SW480 (cell line): ENCODE measurements around the gene LMF1.
"Not testable (repeated sequence)": the region's sequence is repeated elsewhere in the genome, so short reads cannot be mapped to it uniquely, and the experiment has no call there.

Source experiments
- DNase-seq: peaks from one replicate; pipeline ENCODE4 v3.0.0-alpha.2; 2016; ENCODE audit warnings: low spot score

Gene LMF1

DNA sequence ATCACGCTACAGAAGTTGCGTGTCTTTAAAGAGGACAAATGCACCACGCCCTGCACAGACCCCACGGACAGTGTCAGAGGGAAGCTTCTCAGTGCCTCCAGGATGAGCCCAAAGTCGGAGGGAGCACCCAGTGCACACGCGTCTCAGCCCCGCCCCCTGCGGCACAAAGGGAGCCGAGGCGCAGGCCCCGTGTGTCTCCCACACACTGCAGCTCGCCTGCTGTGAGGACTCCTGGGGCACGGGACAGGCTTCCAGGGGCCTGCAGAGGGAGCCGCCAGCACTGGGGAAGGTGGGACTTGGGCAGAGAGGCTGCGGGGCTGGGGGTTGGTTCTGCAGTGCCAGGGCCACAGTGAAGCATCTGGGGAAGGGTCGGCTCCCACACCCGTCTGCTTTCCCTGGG is 77.4 kb downstream of the LMF1 start:
- DNase-seq: peak; percentile 3

DNA sequence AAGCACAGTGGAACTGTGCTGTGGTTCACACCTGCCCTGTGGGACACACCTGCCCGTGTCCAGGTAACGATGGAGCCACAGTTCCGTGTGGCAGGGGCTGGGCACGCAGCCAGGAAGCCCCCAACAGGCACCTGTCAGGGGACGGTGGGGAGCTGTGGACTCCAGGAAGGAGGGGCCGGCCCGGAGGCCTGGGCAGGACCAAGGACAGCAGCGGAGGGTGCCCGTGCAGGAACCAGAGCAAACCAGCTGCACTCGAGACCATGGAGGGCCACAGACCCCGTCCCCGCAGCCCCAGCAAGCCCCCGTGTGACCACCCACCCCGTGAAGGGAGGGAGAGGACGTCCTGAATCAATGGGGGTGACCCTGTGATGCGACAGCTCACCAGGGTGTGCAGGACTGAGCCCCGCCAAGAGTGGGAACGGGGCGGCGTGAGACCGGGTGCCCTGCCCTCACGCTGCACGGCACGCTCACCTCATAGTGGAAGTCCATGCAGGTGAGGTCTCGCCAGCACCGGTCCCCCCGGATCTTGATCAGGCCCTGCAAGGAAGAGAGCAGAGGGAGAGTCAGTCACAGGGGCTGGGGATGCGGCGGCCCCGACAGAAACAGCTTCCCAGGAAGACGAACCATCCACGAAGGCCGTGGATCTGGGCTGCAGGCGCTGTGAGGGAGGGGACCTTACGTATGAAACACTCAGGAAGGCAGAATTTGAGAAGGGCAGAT is 78.1 kb downstream of the LMF1 start:
- no peak for DNase-seq

DNA sequence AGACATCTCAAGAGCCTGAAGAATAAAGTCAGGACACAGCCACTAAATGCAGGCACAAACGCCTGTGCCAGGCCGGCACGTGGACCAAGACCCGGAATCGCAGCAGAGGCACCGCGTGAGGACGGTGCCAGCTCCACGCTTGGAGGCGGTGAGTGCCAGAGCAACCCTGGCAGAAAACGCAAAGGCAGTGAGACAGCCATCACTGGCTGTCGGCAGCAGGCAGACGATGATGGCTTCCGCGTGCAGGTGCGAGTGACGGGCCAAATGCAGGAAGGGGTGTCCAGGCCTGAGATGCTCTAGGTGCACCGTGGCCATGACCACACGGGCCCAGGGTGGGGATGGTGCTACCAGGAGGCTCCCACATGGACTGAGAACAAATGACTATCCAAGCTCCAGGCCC is 78.8 kb downstream of the LMF1 start:
- no peak for DNase-seq

DNA sequence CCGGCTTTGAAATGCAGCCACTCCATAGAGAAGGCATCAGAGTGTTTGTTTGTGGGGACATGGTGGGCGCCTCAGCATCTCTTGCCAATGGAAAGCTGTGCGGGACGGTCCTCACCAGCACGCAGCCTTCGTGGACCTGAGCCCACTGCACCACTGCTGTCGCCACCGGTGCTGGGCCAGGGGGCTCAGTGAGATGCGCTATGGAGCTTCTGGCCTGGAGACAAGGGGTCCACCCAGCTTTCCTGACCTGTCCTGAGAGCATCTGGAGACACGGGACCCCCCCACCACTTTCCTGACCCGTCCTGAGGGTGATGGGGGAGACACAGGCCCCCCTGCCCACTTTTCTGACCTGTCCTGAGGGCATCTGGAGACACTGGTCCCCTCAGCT is 79.4 kb downstream of the LMF1 start:
- no peak for DNase-seq

DNA sequence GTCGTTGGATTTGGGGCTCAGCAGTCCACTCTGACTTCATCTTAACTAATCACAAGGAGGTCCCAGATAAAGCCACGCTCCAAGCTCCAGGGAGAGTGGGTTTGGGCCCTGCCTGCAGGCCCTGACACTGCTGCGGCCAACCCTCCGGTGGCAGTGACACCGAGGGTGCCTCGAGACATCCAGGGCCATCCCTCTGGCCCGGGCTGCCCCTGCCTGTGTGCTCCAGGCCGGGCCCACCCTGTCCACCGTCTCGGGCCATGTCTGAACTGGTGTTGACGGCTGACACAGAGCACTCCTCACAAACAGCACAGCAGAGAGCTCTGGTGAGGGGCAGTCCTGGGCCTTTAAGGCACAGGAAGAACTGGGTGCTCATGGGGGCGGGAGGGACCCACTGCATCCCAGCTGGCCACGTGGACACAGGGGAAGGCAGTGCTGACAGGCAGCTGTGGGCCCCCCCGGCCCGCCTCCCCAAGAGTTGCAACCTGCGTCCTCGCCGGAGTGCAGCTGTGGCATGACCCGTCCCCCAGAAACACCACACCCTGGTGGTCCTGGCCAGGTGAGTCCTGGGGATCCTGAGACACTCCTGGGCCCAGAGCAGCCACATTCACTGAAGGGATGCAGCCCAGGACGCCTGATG is 80.0 kb downstream of the LMF1 start:
- DNase-seq: no peak

DNA sequence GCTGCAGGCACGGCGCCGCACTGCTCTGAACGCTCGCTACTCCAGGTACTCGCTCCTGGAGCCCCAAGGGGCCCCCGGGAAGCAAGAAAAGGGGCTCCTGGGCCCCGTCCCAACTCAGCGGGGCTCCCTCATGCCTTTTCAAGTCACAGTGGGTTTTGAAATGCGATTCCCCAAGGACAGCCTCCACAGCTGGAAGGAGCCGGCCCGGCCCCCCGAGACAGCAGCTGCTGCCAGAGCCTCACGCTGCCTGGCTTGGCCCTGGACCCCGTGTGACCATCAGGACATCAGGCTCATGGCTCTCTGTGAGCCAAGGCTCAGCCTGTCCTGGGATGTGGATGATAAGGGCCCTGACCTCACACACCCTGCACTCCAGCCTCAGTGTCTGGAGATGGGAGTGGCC is 80.6 kb downstream of the LMF1 start:
- DNase-seq: no peak

DNA sequence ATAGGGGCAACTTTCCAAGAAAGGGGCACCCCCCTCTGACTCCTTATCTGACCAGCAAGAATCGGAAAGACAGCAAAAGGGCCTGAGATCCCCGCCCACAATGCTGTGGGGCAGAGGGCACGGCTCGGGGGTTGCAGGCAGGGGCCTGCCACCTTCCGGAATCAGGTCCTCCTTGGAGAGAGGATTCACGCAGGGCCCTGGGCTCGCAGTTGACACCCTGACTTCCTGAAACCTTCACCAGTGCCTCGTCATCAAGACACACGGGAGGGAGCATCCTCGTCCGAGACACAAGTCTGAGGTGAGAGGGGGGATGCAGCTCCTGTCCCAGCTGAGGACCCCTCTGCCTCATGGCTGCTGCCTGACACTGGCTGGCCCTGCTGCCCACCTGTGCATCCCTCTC is 81.2 kb downstream of the LMF1 start:
- no peak for DNase-seq

DNA sequence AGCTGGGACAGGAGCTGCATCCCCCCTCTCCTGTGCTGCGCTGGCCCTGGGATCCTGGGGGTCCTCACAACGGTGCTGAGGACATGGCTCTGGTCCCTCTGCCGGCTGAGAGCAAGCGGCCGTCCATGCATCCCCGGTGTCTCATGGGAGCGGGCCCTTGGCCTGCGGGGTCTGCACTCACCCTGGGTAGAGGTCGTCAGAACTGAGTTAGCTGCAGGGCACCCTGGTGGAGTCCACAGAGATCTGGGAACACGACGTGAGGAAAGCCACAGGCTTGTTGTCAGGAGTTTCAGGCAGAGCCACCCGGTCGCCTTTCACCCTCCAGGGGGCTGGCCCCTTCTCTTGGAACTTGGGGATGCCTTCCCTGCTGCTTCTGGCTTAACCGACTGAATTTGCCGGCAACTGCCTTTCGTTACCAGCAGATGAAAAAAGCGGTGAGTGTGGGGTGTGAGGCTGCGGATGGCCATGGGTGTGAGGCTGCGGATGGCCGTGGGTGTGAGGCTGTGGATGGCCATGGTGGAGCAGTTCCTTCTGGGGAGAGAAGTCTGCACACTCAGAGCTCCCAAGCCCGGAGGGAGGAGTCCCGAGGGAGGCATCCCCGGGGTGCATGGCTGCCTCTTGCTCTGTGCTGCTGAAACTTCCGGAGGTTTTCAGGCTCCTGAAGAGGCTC is 81.7 kb downstream of the LMF1 start:
- DNase-seq: no peak

DNA sequence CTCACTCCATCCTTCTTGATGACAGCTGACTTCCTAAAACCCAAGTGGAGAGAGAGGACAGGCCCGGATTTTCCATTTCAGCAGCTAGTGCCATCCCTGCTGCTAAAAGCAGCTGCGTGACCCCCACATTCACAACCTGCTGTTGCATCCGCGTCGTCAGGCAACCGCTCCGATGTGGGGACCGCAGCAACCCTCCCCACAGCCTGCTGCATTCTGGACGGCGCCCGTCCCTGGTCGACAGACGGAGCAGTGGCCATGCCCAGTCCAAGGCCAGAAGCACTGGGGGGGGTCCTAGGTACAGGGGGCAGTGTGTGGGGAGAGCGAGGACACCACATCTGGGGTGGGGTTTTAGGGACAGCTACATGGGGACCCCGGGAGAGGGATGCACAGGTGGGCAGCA is 82.3 kb downstream of the LMF1 start:
- DNase-seq: not testable (repeated sequence)

DNA sequence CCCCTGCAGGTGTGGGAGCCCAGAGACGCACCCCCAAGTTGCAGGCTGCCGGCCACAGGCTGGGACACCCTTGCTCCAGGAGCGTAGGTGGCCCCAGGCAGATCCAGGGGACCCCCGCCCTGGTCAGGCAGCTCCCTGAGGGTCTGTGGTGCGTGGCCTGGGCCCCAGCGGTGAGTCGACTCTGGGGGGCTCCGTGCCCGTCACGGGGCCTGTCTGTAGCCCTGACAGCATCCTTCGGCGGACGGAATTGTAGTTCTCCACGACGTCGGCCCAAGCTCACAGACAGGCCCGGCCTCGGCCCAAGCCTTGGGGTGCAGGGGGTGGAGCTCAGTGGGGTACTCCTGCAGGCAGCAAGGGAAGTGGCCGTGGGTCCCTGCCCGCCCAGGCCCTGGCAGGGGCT is 82.9 kb downstream of the LMF1 start:
- no peak for DNase-seq

DNA sequence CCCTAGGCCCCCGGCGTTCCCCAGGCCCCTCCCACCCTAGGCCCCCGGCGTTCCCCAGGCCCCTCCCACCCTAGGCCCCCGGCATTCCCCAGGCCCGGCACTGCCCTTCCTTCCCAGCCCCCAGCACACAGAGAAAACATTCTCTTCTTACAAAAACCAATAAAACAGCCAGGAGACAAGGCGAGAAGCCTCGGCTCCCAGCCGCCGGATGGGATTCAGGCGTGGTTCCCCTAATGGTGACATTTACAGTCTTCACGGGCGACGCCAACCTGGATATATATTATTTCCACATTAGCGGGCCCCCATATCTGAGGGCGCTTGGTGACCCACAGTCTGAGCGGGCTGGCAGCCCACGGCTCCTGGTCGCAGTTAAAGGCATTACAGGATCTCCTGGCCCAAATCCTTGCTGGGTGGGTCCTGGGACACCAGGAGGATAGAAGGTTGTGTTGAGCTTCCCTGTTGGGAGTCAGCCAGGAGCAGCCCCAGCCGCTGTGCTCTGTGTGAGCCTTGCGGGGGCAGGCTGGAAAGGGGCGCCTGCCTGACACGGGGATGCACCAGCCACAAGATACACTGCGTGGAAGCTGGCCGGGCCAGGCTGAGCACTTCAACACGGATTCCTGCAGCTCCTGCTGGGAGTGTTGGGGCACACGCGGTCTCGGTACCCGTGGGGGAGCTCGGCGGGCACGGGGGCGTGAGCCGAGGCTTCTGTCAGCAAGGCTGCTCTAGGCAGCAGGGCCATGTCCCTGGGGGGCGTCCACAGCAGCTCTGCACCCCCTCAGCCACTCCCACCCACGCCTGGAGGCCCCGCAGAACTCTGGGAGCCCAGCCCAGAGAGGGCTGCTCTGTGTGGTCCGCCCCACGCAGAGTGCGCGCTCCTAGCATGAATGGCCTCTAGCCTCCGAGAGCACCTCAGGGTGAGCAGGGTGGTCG is 83.7 kb downstream of the LMF1 start:
- no peak for DNase-seq

DNA sequence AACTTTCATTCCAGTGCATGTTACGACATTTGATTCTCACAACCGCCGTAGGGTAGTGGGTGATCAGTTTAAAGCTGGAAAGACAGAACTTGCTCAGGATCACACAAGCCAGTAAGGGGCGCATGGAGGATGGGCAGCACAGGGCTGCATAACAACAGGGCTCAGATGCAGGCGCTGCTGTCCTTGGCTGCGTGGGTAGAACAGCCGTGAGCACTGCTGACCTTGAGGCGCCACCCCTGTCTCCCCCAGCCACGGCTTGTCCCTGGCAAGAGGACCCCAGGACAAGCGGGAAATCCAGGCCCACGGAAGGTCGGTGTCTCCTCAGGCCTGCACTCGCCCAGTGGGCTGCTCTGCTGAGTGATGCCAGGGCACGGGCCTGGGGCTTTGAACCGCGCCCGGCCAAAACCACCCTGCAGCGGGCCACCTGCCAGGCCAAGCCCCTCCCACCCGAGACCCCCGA is 84.7 kb downstream of the LMF1 start:
- no peak for DNase-seq

DNA sequence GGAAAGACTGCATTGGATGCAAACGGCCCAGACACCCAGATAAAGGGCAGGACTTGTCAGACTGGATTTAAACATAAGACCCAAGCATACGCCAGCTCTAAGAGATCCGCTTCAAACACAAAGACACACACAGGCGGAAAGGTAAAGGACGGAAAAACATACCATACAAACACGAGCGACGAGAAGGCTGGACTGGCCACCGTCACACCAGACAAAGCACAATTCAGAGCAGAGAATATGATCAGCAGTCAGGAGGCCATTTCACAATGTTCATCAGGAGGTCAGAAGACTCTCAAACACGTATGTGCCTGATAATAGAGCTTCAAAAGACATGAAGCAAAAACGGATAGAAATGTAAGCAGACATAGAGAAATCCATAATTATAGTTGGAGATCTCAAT is 85.4 kb downstream of the LMF1 start:
- no peak for DNase-seq

DNA sequence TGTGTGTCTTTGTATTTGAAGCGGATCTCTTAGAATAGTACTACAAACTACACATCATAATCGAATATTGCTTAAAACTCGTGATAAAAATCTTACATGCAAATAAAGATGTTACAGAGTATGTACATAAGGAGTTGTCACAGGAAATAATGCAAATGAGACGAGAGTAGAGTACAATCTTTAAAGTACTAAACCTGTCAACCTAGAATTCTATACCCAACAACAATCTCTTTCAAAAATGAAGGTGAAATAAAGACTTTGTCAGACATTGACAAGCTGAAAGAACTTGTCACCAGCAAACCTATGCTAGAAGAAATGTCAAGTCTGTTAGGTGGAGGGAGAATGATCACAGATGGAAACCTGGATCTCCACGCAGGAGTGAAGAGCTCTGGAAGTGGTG is 86.6 kb downstream of the LMF1 start:
- DNase-seq: no peak

DNA sequence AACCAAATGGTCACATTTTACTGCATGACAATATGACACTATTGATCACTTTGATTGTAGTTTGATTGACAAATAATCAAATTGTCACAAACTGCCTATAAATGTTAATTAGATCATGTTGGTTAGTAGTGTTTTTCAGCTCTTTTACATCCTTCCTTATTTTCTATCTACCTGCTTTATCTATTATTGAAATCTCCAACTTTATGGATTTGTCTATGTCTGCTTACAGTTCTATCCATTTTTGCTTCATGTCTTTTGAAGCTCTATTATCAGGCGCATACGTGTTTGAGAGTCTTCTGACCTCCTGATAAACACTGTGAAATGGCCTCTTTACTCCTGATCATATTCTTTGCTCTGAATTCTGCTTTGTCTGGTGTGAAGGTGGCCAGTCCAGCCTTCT is 87.0 kb downstream of the LMF1 start:
- DNase-seq: no peak

DNA sequence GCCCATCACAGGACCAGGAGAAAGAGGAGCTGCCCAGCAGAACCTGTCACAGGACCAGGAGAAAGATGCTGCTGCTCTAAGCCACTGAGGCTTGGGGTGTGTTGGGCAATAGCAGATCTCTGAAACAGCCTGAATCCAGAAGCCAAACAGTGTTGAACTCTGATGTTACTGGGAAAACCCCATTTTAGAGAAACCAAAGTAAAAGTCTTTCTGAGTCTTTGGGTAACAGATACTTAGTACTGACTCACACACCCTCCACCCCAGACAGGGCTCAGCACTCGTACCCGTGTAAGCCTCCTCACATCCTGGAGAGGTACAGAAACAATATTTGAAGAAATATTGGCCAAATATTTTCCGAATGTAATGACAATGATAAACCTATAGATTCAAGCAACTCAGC is 87.4 kb downstream of the LMF1 start:
- DNase-seq: no peak

DNA sequence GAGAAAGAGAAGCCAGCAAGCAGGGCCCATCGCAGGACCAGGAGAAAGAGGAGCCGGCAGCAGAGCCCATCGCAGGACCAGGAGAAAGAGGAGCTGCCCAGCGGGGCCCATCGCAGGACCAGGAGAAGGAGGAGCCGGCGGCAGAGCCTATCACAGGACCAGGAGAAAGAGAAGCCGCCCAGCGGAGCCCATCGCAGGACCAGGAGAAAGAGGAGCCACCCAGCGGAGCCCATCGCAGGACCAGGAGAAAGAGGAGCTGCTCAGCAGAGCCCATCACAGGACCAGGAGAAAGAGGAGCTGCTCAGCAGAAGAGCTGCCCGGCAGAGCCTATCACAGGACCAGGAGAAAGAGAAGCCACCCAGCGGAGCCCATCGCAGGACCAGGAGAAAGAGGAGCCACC is 88.1 kb downstream of the LMF1 start:
- DNase-seq: not testable (repeated sequence)

DNA sequence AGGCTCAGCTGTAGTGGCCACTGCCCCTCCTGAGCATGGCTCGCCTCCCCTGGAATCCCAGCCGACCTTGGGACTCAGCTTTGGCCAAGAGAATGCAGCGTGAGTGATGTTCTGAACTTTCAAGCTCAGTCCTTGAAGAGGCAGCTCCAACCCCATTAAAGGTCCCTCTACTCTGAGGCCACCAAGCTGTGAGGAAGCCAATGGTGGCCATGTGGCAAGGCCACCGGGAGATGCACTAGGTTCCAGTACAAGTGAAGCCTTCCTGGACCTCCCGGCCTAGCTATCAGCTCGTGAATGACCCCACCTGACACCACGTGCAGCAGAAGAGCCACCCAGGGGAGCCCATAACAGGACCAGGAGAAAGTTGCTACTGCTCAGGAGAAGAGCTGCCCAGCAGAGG is 88.5 kb downstream of the LMF1 start:
- DNase-seq: no peak

DNA sequence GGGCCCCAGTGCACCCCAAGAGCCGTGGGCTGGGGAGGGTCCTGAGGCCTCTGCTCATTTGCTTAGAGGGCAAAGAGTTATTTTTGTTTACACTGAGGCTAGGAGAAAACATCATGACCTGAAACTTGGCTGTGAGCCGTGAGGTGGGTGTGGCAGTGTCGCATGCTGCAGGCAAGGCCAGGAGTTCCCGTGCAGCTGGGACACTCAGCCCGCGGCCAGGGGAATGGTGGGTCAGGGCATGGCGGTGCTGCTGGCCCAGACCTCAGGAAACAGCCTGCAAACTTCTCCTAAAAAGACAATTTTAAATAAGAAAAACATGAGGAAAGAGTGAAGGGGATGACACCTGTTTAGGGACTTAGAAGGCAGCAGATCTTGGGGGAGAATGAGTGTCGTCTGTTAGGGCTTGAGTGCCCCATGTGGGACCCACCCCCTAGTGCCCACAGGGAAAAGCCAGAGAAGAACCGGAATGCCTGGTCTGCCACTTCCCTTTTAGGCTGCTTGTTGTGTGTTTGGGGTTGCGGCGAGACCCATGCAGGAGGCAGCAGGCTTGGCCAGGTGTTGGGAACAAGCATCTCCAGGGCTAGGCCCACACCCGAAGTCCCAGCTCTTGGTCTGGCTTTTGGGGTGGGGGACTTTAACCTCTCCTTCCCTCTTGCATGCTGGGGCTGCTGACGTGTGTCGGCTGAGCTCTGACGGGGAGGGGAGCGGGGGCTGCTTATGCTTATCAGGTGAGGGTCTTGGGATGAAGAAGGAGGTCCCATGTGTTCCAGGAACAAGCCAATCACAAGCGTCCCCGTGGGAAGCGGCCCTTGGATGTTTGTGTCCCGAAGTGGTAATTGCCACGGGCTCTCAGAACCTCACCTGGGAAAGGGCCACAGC is 89.3 kb downstream of the LMF1 start:
- DNase-seq: no peak

DNA sequence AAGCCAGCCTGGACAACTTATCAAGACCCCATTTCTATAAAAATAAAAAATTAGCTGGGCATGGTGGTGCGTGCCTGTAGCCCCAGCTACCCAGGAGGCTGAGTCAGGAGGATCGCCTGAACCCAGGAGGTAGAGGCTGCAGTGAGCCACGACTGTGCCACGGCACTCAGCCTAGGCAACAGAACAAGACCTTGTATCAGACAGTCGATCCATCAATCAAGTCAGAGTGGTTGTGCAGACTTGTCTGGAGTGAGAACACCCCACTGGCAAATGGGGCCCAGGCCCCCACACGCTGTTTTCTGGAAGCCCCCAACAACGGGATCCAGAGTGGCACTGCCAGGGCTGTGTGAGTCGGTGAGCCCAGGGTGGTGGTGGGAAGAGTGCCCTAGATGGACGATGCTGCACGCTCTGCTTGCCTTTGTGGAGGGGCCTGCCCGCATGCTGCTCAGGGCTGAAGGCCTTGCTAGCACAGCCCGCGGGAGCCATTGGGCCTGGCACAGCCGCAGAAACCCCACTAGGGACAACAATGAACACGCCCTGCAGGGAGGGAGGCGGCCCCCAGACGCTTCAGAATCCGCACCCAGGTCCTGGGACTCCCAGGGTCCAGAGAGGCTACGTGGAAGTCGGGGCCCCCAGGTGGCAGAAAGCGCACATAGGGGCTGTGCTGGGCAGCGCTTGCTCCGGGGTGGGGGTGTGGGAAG is 90.2 kb downstream of the LMF1 start:
- no peak for DNase-seq

DNA sequence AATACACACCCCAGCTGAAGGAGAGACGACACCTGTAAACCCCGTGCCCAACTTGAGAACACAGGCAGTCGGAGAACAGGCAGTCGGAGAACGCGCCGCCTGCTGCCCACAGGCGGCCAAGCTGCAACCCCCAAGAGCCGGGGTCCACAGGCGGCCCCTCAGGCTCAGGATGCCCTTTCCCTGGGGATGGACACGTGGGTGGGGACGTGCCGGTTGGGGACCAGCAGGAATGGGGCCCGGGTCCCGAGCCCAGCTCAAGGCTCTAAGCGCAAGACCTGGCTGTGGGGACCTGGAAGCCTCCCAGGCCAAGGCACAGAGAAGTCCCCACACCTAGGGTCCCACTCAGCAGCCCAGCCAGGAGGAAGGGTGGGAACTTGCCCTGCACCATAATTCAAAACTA is 90.8 kb downstream of the LMF1 start:
- DNase-seq: no peak
